Stomach (tissue), 4 donors: ENCODE results near the gene ROBO1.

Experiments used
- EP300 ChIP-seq: sonication (generic); formaldehyde crosslinking; IDR thresholded peaks from one replicate; pipeline ENCODE4 v1.6.1; 2017; ENCODE audit warnings: antibody characterized with exemption
- POLR2A ChIP-seq, 4 donors: fragments of 450-650 bp; IDR thresholded peaks; one replicate each; pipeline ENCODE4 v1.6.1; 2016; ENCODE audit warnings: antibody characterized with exemption in 4 of 4, control low read depth in 2 of 4, mild to moderate bottlenecking in 1 of 4, moderate library complexity in 1 of 4
- POLR2AphosphoS5 ChIP-seq, 3 donors: sonication (generic); formaldehyde crosslinking; IDR thresholded peaks; one replicate each; pipeline ENCODE4 v1.6.1; 2016; ENCODE audit warnings: antibody characterized with exemption in 3 of 3
- TF ChIP-seq, protein P1 (sequence below), 7 experiments: fragments of 450-650 bp in 4 of 7; fragments of 200-600 bp in 3 of 7; sonication (generic) in 3 of 7; IDR thresholded peaks; one replicate each; pipeline ENCODE4 v1.5.1; 2016 to 2019; ENCODE audit warnings: antibody characterized with exemption in 7 of 7, control low read depth in 2 of 7, mild to moderate bottlenecking in 1 of 7

DNA sequence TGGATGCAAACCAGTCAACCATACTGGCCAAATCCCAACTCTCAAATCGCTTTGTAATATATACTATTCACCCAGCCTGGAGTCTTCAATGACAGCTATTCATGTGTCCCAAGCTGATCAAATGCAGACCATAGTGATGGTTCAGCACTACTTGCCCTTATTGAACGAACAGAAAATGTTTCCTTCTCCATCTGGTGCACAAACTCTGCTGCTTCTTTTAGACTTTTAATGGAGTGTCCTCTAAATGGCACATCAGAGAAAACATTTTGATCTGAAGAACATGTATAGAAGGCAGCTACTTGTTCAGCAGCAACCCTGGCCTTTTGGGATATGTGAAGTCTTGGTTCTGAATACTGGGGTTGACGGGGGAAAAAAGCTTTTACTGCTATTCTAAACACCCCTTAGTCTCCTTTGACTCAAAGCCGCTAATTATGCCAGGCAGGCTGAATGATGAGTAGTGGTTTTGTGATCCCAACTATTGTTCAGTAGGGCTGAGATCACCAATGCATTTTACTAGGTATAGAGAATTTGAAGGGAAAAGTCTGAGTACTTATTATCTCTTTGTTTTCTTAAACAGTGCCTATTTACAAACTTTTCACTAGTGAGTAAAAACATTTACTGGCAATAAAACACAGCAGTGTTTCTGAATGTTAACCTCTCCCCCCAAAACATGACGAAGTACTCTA lies 781.2 kb downstream of the ROBO1 start:
- TF ChIP-seq, protein P1, sequence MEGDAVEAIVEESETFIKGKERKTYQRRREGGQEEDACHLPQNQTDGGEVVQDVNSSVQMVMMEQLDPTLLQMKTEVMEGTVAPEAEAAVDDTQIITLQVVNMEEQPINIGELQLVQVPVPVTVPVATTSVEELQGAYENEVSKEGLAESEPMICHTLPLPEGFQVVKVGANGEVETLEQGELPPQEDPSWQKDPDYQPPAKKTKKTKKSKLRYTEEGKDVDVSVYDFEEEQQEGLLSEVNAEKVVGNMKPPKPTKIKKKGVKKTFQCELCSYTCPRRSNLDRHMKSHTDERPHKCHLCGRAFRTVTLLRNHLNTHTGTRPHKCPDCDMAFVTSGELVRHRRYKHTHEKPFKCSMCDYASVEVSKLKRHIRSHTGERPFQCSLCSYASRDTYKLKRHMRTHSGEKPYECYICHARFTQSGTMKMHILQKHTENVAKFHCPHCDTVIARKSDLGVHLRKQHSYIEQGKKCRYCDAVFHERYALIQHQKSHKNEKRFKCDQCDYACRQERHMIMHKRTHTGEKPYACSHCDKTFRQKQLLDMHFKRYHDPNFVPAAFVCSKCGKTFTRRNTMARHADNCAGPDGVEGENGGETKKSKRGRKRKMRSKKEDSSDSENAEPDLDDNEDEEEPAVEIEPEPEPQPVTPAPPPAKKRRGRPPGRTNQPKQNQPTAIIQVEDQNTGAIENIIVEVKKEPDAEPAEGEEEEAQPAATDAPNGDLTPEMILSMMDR (IDR thresholded peaks at IDR 0.05), result no peak
- TF ChIP-seq EP300 (no peak), POLR2AphosphoS5 (IDR thresholded peaks at IDR 0.05) (no peak), POLR2A (IDR thresholded peaks at IDR 0.05) (no peak)
